GM13977 (cell line): ENCODE data around the gene CCDC159.

ENCODE experiments used
- DNase-seq: peaks from one replicate; pipeline ENCODE4 v3.0.0; 2012; ENCODE audit warnings: low spot score
- CTCF ChIP-seq: IDR thresholded peaks from 2 replicates; pipeline ENCODE4 v1.5.1; 2012; ENCODE audit warnings: mild to moderate bottlenecking, control low read depth; ENCODE audit not compliant: insufficient read depth; ENCODE audit errors: extremely low read depth, missing control alignments
- in situ Hi-C: fragments of 300-500 bp; cut with MboI; formaldehyde crosslinking; loops from one replicate; pipeline ENCODE4 v1.12.0; 2022; ENCODE audit warnings: low sequenced_read_pairs, low pct_unique_long_range_greater_than_20kb, mixed read lengths, inconsistent platforms; ENCODE audit not compliant: unreplicated experiment

CCDC159 gene

DNA sequence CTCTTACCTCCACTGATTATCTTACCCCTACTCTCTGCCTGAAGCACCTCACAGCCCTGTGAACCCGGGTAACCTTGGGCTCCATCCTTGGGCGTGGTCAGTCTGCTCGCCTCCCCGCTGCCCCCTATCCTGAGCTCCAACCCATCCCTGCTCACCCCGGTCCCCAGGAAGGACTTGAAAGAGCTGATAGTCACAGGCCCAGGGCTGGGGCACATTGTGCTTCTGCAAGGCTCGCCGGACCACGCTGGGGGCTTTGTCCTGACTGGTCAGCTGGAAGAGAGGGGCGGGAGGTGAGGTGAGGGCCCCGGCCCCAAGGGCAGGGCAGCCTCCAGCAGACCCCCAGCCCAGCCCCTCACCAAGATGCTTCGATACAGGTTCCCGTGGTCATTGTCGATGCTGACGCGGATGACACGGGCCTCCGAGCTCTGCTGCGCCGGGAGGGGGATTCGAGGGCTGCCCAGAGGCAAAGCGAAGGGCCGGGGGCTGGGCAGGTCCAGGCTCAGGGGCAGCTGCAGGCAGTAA, 50.8 kb downstream of the CCDC159 start:
- DNase-seq: no peak
- no peak for TF ChIP-seq CTCF
- in situ Hi-C loops: no loop called here

GRCh38 chr19:11399667-11400066, 53.3 kb downstream of the CCDC159 start:
- no peak for TF ChIP-seq CTCF
- peak; percentile 12 for DNase-seq
- in situ Hi-C loops: no loop called here

GRCh38 chr19:11400798-11401197, 54.5 kb downstream of the CCDC159 start:
- in situ Hi-C loops: no loop called here
- peak; percentile 19 for DNase-seq
- no peak for TF ChIP-seq CTCF

DNA sequence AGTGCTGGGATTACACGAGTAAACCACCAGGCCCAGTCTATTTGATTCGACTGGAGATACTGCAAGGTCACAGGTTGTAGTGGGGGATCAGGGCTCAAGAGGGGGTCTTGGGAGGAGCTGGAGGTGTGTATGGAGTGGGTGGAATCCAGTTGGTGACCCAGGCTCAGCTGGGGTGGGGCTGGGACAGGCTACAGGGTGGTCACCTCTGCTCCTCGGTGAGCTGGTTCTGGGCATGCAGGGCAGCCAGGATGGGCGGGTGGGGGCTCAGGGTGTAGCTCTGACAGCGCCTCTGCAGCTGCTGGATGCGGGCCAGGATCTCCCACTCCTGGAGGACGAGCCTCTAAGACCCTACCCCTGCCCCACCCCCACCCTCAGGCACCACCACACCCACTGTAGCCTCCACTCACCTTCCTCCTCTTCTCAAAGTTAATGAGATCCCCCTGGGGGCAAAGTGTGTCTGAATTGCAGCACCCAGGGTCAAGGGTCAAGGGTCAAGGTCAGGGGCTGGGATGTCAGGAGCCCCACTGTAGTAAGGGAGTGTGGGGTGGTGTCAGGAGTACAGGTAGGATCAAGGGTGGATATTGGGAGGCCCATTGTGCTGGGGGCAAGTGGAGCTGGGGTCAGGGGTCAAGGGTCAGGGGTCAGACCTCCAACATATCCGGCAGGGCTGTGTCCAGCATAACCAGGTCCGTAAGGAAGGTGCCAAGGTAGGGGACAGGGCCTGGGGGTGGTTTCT, 55.7 kb downstream of the CCDC159 start:
- no peak for TF ChIP-seq CTCF
- no peak for DNase-seq
- in situ Hi-C loops: no loop called here
